Keratinocyte (primary cell): ENCODE data around the gene AXIN1. TPM values are rescaled to one million over a fixed set of nuclear protein-coding genes. Genes with fewer than 3 reads are reported as not detected.

Source experiments
- DNase-seq: peaks from one replicate; pipeline ENCODE4 v3.0.0-alpha.2; 2011; ENCODE audit warnings: low read depth, missing footprints, low spot score
- FAIRE-seq: peaks from 2 replicates; lab custom pipeline; 2011; peaks lifted over from hg19 to GRCh38; lab: Jason Lieb, UNC
- H2AFZ ChIP-seq: 2 replicates; pipeline ENCODE4 v1.6.0; 2012; ENCODE audit warnings: low read length, control low read depth, inconsistent platforms; ENCODE audit not compliant: control insufficient read depth
- H3K27ac ChIP-seq: 2 replicates; pipeline ENCODE4 v1.5.1; 2011; ENCODE audit warnings: low read length; ENCODE audit not compliant: control insufficient read depth, insufficient read depth
- H3K27me3 ChIP-seq: 3 replicates; pipeline ENCODE4 v1.6.0; 2011; ENCODE audit warnings: low read length; ENCODE audit not compliant: control insufficient read depth, insufficient read depth; ENCODE audit errors: extremely low read depth
- H3K36me3 ChIP-seq, 2 experiments: 2 replicates in 1 of 2; 3 replicates in 1 of 2; pipeline ENCODE4 v1.5.1; 2011; ENCODE audit warnings: low read length in 2 of 2, mild to moderate bottlenecking in 1 of 2; ENCODE audit not compliant: control insufficient read depth in 2 of 2, insufficient read depth in 2 of 2; ENCODE audit errors: extremely low read depth in 1 of 2
- H3K4me1 ChIP-seq: 3 replicates; pipeline ENCODE4 v1.5.1; 2011; ENCODE audit warnings: low read length; ENCODE audit not compliant: control insufficient read depth, insufficient read depth; ENCODE audit errors: extremely low read depth
- H3K4me2 ChIP-seq: 3 replicates; pipeline ENCODE4 v1.6.0; 2011; ENCODE audit warnings: low read depth, low read length; ENCODE audit not compliant: control insufficient read depth, insufficient read depth; ENCODE audit errors: extremely low read depth
- H3K4me3 ChIP-seq, 3 experiments: fragments of 200-600 bp in 1 of 3; sonication (generic) in 1 of 3; 2 replicates in 2 of 3; 3 replicates in 1 of 3; pipeline ENCODE4 v1.5.1; 2011 to 2016; ENCODE audit warnings: low read length in 3 of 3, mild to moderate bottlenecking in 3 of 3, control low read depth in 2 of 3, inconsistent platforms in 1 of 3, low read depth in 1 of 3, mixed read lengths in 1 of 3, mixed run types in 1 of 3, moderate library complexity in 1 of 3; ENCODE audit not compliant: control insufficient read depth in 2 of 3, insufficient read depth in 2 of 3; ENCODE audit errors: extremely low read depth in 1 of 3
- H3K79me2 ChIP-seq: 2 replicates; pipeline ENCODE4 v1.6.0; 2012; ENCODE audit warnings: low read length; ENCODE audit not compliant: control insufficient read depth, insufficient read depth
- H3K9ac ChIP-seq: 3 replicates; pipeline ENCODE4 v1.6.0; 2011; ENCODE audit warnings: low read length; ENCODE audit not compliant: control insufficient read depth, insufficient read depth; ENCODE audit errors: extremely low read depth
- H3K9me1 ChIP-seq: 3 replicates; pipeline ENCODE4 v1.6.0; 2011; ENCODE audit warnings: low read length; ENCODE audit not compliant: control insufficient read depth, insufficient read depth; ENCODE audit errors: extremely low read depth
- H3K9me3 ChIP-seq: 2 replicates; pipeline ENCODE4 v1.5.1; 2012; ENCODE audit warnings: low read depth, low read length; ENCODE audit not compliant: control insufficient read depth
- H4K20me1 ChIP-seq: 3 replicates; pipeline ENCODE4 v1.6.0; 2011; ENCODE audit warnings: low read length; ENCODE audit not compliant: control insufficient read depth, insufficient read depth; ENCODE audit errors: extremely low read depth
- EZH2 ChIP-seq: IDR thresholded peaks from one replicate; pipeline ENCODE4 v1.6.1; 2012; ENCODE audit warnings: inconsistent platforms, mild to moderate bottlenecking, low read length, moderate library complexity
- dilution Hi-C: fragments of 300-500 bp; cut with MboI; formaldehyde crosslinking; loops from one replicate; pipeline ENCODE4 v1.7.0; 2020; ENCODE audit warnings: low sequenced_read_pairs; ENCODE audit not compliant: extremely low pct_ligation_motif_present
- polyA plus RNA-seq, 5 experiments: library from polyadenylated mRNA; depleted of rRNA in 3 of 5; stranded (reverse) in 3 of 5; stranded (forward) in 1 of 5; unstranded in 1 of 5; fragments of >200 nt; gene quantifications; 1 replicate in 1 of 5; 2 replicates in 3 of 5; 3 replicates in 1 of 5; pipeline versions ENCODE4 v1.2.1 to v1.2.3, GENCODE V29; 2011 to 2012; ENCODE audit warnings: missing spikeins in 2 of 5, low read depth in 1 of 5, low replicate concordance in 1 of 5
- TF ChIP-seq, protein P1 (sequence below), 3 experiments: IDR thresholded peaks in 1 of 3; conservative IDR thresholded peaks in 1 of 3; optimal IDR thresholded peaks in 1 of 3; 2 replicates in 2 of 3; 3 replicates in 1 of 3; pipeline versions ENCODE3 to v1.5.1; 2011; ENCODE audit warnings: low read length in 3 of 3, mild to moderate bottlenecking in 3 of 3, moderate library complexity in 2 of 3, control low read depth in 1 of 3, inconsistent platforms in 1 of 3; ENCODE audit not compliant: insufficient read depth in 2 of 3; ENCODE audit errors: extremely low read depth in 1 of 3

The AXIN1 gene
- polyA plus RNA-seq, 1 donor (not counting 4 experiments of a cell fraction or from before 2014, with no cell fraction given), result 8.8 TPM

DNA sequence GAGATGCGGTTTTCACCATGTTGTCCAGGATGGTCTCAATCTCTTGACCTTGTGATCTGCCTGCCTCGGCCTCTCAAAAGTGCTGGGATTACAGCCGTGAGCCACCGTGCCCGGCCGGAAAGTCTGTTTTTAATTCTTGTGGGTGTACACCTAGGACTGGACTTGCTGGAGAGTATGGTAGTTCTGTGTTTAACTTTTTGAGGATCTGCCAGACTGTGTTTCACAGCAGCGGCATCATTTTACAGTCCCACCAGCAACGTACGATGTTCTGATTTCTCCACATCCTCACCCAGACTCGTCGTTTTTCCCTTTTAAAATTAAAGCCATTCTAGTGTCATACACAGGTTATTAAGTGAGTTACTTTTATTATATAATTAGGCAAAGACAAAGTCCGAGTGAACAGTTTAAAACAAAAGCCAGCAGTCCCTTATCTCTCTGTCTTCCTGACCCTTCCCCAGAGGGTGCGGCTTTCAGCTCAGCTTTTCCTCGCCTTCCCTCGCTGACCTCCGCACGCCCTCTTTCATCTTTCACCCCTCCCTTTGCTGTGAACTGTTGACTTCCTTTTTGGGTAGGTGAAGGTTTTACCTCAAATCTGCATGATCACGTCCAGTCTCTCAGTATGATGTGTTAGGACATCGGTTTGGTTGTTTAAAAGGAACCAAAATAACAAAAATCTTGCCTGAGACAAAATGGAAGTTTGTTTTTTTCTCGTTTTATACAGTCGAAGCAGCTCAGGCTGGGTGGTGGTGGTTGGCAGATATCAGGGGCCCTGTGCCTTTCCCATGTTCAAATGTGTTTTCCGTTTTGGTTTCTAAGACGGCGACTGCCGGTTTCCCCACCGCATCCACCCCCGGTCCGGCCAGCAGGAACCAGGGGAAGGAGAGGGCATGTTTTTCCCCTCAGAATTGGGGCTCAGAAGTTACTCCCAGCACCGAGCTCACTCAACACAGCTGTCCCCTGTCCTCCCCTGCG lies 99.9 kb downstream of the AXIN1 start:
- H3K27me3 ChIP-seq, result no peaks in the 10 kb centered on the region
- no peak overlapping the region for H3K9ac ChIP-seq
- dilution Hi-C loops, result no loop called here
- H3K4me3 ChIP-seq, result no peak overlapping the region
- no peaks in the 10 kb centered on the region for H3K4me1 ChIP-seq
- no peak overlapping the region for H3K4me2 ChIP-seq
- TF ChIP-seq EZH2, result no peak
- TF ChIP-seq, protein P1, sequence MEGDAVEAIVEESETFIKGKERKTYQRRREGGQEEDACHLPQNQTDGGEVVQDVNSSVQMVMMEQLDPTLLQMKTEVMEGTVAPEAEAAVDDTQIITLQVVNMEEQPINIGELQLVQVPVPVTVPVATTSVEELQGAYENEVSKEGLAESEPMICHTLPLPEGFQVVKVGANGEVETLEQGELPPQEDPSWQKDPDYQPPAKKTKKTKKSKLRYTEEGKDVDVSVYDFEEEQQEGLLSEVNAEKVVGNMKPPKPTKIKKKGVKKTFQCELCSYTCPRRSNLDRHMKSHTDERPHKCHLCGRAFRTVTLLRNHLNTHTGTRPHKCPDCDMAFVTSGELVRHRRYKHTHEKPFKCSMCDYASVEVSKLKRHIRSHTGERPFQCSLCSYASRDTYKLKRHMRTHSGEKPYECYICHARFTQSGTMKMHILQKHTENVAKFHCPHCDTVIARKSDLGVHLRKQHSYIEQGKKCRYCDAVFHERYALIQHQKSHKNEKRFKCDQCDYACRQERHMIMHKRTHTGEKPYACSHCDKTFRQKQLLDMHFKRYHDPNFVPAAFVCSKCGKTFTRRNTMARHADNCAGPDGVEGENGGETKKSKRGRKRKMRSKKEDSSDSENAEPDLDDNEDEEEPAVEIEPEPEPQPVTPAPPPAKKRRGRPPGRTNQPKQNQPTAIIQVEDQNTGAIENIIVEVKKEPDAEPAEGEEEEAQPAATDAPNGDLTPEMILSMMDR (optimal IDR thresholded peaks at IDR 0.05 in 1 of 3, IDR thresholded peaks at IDR 0.05 in 1 of 3, conservative IDR thresholded peaks at IDR 0.05 in 1 of 3; ENCODE audit: extremely low read depth in 1 of 3, insufficient read depth in 2 of 3, low read length in 3 of 3), result no peak
- no peak overlapping the region for H3K27ac ChIP-seq
- no peak overlapping the region for H2AFZ ChIP-seq
- H3K79me2 ChIP-seq, result no peaks in the 10 kb centered on the region
- no peaks in the 10 kb centered on the region for H3K9me3 ChIP-seq
- FAIRE-seq, result no peak
- no peak for DNase-seq
- no peaks in the 10 kb centered on the region for H4K20me1 ChIP-seq
- peaks cover 0 to 10% of the 10 kb centered on the region in 2 experiments for H3K36me3 ChIP-seq
- H3K9me1 ChIP-seq, result no peaks in the 10 kb centered on the region

GRCh38 chr16:249431-249830 lies 103.1 kb downstream of the AXIN1 start:
- Histone ChIP-seq H3K4me3 (no peak overlapping the region), H4K20me1 (no peaks in the 10 kb centered on the region), H3K9me3 (no peaks in the 10 kb centered on the region), H2AFZ (no peak overlapping the region), H3K79me2 (no peaks in the 10 kb centered on the region), H3K27me3 (no peaks in the 10 kb centered on the region), H3K27ac (no peak overlapping the region), H3K36me3 (peaks cover 0 to 8% of the 10 kb centered on the region in 2 experiments), H3K4me1 (no peaks in the 10 kb centered on the region), H3K9ac (no peak overlapping the region), H3K9me1 (no peaks in the 10 kb centered on the region), H3K4me2 (no peak overlapping the region)
- FAIRE-seq, result no peak
- TF ChIP-seq EZH2, result no peak
- TF ChIP-seq, protein P1 (optimal IDR thresholded peaks at IDR 0.05 in 1 of 3, IDR thresholded peaks at IDR 0.05 in 1 of 3, conservative IDR thresholded peaks at IDR 0.05 in 1 of 3; ENCODE audit: extremely low read depth in 1 of 3, insufficient read depth in 2 of 3, low read length in 3 of 3), result no peak
- DNase-seq, result no peak
- dilution Hi-C loops, result no loop called here
